NT2/D1 (cell line): ENCODE results near the gene VAV1.

Experiments
- SUZ12 ChIP-seq: IDR thresholded peaks from 2 replicates; pipeline ENCODE4 v1.6.1; 2011; ENCODE audit not compliant: insufficient read length, insufficient read depth; ENCODE audit errors: extremely low read depth
- ZNF274 ChIP-seq: IDR thresholded peaks from 2 replicates; pipeline ENCODE4 v1.6.1; 2011; ENCODE audit warnings: mild to moderate bottlenecking, low read depth, low read length

DNA sequence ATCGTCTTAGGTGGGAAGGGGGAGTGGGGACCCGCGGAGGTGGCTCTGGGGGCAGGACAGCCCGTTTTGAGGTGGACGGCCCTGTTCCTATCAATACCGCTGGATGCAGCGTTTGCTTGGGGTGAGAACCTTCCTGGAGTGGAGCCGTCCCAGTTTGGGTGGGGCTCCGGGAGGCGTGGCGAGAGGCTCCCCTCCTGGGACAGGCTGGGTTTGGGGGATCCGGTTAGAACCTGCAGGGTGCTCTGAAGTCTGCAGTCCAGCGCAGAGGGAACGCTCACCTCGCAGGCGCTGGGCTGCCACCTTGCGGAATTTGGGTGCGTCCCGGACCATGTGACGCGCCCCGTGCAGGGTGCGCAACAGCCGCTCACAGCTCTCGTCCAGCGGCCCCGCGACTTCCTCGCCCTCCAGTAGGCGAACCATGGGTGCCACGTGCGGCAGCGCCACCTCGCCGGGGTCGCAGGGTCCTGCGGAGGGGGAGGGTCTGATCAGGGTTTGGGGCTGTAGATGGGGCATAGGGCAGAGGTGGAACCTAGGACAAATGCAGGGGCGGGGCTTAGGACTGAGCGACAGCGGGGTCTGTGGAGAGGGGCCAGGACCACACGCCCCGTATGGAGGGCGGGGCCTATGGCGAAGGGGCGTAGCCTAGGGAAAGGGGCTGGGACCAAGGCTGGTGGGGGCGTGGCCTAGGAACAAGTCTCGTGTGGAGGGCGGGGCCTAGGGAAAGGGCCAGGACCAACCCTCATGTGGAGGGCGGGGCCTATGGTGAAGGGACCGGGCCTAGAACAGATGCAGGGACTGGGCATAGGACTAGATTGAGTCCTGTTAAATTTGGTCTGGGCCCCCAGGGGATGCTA lies 19.1 kb upstream of the VAV1 start:
- TF ChIP-seq SUZ12 (no peak), ZNF274 (no peak)
